GM23338 (cell line): Measurements from ENCODE around the gene TNK2. TPM values are rescaled to one million over a fixed set of nuclear protein-coding genes. Genes with fewer than 3 reads are reported as not detected.

Experiments used
- ATAC-seq: fragments of 200-7000 bp; cut with Tn5 transposase; 3 replicates; pipeline ENCODE4 v1.9.1; 2020
- DNase-seq: peaks from one replicate; pipeline ENCODE4 v3.0.0-alpha.2; 2015; ENCODE audit warnings: low spot score
- H2AFZ ChIP-seq: fragments of 200-600 bp; sonication (generic); 2 replicates; pipeline ENCODE4 v1.8.0; 2016; ENCODE audit warnings: antibody characterized with exemption, mild to moderate bottlenecking, moderate library complexity
- H3F3A ChIP-seq: fragments of 200-600 bp; sonication (generic); replicated peaks from 2 replicates; pipeline ENCODE4 v1.8.0; 2017; ENCODE audit warnings: antibody characterized with exemption, mixed run types, low read depth
- H3K27ac ChIP-seq: fragments of 200-600 bp; sonication (generic); 2 replicates; pipeline ENCODE4 v1.6.1; 2016; ENCODE audit warnings: low read depth
- H3K27me3 ChIP-seq: fragments of 200-600 bp; sonication (generic); 2 replicates; pipeline ENCODE4 v1.8.0; 2016; ENCODE audit warnings: mild to moderate bottlenecking, mixed run types, moderate library complexity; ENCODE audit not compliant: insufficient read depth
- H3K36me3 ChIP-seq: fragments of 200-600 bp; sonication (generic); 2 replicates; pipeline ENCODE4 v1.8.0; 2016; ENCODE audit warnings: mild to moderate bottlenecking; ENCODE audit not compliant: insufficient read depth
- H3K4me1 ChIP-seq: fragments of 200-600 bp; sonication (generic); 2 replicates; pipeline ENCODE4 v1.8.0; 2016; ENCODE audit warnings: mild to moderate bottlenecking, moderate library complexity; ENCODE audit not compliant: insufficient read depth
- H3K4me2 ChIP-seq: fragments of 200-600 bp; sonication (generic); 2 replicates; pipeline ENCODE4 v1.7.1; 2017; ENCODE audit warnings: mixed run types
- H3K4me3 ChIP-seq: fragments of 200-600 bp; sonication (generic); 2 replicates; pipeline ENCODE4 v1.6.1; 2016; ENCODE audit warnings: mixed run types
- H3K79me2 ChIP-seq: fragments of 200-600 bp; sonication (generic); replicated peaks from 2 replicates; pipeline ENCODE4 v1.8.0; 2017; ENCODE audit warnings: mild to moderate bottlenecking; ENCODE audit not compliant: insufficient read depth
- H3K9me2 ChIP-seq: fragments of 200-600 bp; sonication (generic); 2 replicates; pipeline ENCODE4 v1.8.0; 2017; ENCODE audit not compliant: insufficient read depth
- H4K20me1 ChIP-seq: fragments of 200-600 bp; sonication (generic); replicated peaks from 2 replicates; pipeline ENCODE4 v1.8.0; 2017; ENCODE audit warnings: mild to moderate bottlenecking; ENCODE audit not compliant: insufficient read depth
- H3K27ac Mint-ChIP-seq: 2 replicates; pipeline ENCODE4 v1.8.0; 2020; ENCODE audit warnings: inconsistent platforms, mild to moderate bottlenecking, moderate library complexity, mixed read lengths
- H3K27me3 Mint-ChIP-seq: 3 replicates; pipeline ENCODE4 v1.8.0; 2022; ENCODE audit warnings: low read depth, mild to moderate bottlenecking, moderate library complexity, mixed read lengths, inconsistent platforms; ENCODE audit not compliant: insufficient read depth, poor library complexity
- H3K36me3 Mint-ChIP-seq: 3 replicates; pipeline ENCODE4 v1.8.0; 2021; ENCODE audit warnings: low read depth, mild to moderate bottlenecking, inconsistent platforms, moderate library complexity, mixed read lengths
- H3K4me1 Mint-ChIP-seq: 3 replicates; pipeline ENCODE4 v1.8.0; 2020; ENCODE audit warnings: mild to moderate bottlenecking, inconsistent platforms, mixed read lengths
- H3K4me3 Mint-ChIP-seq: 3 replicates; pipeline ENCODE4 v1.8.0; 2021; ENCODE audit warnings: moderate library complexity, mild to moderate bottlenecking, inconsistent platforms, mixed read lengths
- H3K9me3 Mint-ChIP-seq: 3 replicates; pipeline ENCODE4 v1.8.0; 2020; ENCODE audit warnings: moderate library complexity, mild to moderate bottlenecking, inconsistent platforms, mixed read lengths
- CREB1 ChIP-seq: fragments of 250-450 bp; sonication (Bioruptor Pico); IDR thresholded peaks from 2 replicates; pipeline ENCODE4 v1.5.0; 2020; ENCODE audit warnings: low read depth, mild to moderate bottlenecking, moderate library complexity
- NANOG ChIP-seq: IDR thresholded peaks from 2 replicates; pipeline ENCODE4 v1.6.1; 2016; ENCODE audit warnings: antibody characterized with exemption, borderline replicate concordance
- POLR2AphosphoS5 ChIP-seq: IDR thresholded peaks from 2 replicates; pipeline ENCODE4 v1.6.1; 2016; ENCODE audit warnings: antibody characterized with exemption, low read depth
- ZNF114 ChIP-seq: fragments of 250-450 bp; sonication (Bioruptor Pico); IDR thresholded peaks from 2 replicates; pipeline ENCODE4 v1.5.0; 2020; ENCODE audit warnings: mild to moderate bottlenecking, moderate library complexity
- ZNF331 ChIP-seq: fragments of 250-450 bp; sonication (Bioruptor Pico); IDR thresholded peaks from 2 replicates; pipeline ENCODE4 v1.5.0; 2020; ENCODE audit warnings: low read depth, mild to moderate bottlenecking, moderate library complexity
- polyA plus RNA-seq: library from polyadenylated mRNA; unstranded; fragments of >200 nt; fragmentation: Nextera tagmentation; extraction: Ambion mirVana; gene quantifications from 2 replicates; pipeline ENCODE4 v1.2.1, GENCODE V29; 2016
- total RNA-seq: library from RNA; depleted of rRNA; stranded (reverse); fragments of >200 nt; shearing (Covaris generic); gene quantifications from 2 replicates; pipeline ENCODE4 v1.2.3, GENCODE V29; 2014
- TF ChIP-seq, protein P1 (sequence below), 2 experiments: fragments of 200-600 bp in 1 of 2; sonication (generic) in 1 of 2; conservative IDR thresholded peaks; 2 replicates each; pipeline versions ENCODE4 v1.5.1 to v1.6.1; 2016 to 2017; ENCODE audit warnings: antibody characterized with exemption in 2 of 2, low read depth in 2 of 2, mild to moderate bottlenecking in 2 of 2, moderate library complexity in 1 of 2
- TF ChIP-seq, protein P2 (sequence below): fragments of 250-450 bp; sonication (Bioruptor Pico); IDR thresholded peaks from 2 replicates; pipeline ENCODE4 v1.5.0; 2020; ENCODE audit warnings: mild to moderate bottlenecking, moderate library complexity

TNK2 gene
- total and polyA plus RNA-seq, 2 experiments from 2014 or later: 10.0 to 22.5 TPM

- H4K20me1 ChIP-seq: no peaks in the 10 kb centered on the region
- TF ChIP-seq POLR2AphosphoS5 (no peak), NANOG (no peak), ZNF331 (CRISPR knock-in tag) (no peak)
- TF ChIP-seq, protein P1, sequence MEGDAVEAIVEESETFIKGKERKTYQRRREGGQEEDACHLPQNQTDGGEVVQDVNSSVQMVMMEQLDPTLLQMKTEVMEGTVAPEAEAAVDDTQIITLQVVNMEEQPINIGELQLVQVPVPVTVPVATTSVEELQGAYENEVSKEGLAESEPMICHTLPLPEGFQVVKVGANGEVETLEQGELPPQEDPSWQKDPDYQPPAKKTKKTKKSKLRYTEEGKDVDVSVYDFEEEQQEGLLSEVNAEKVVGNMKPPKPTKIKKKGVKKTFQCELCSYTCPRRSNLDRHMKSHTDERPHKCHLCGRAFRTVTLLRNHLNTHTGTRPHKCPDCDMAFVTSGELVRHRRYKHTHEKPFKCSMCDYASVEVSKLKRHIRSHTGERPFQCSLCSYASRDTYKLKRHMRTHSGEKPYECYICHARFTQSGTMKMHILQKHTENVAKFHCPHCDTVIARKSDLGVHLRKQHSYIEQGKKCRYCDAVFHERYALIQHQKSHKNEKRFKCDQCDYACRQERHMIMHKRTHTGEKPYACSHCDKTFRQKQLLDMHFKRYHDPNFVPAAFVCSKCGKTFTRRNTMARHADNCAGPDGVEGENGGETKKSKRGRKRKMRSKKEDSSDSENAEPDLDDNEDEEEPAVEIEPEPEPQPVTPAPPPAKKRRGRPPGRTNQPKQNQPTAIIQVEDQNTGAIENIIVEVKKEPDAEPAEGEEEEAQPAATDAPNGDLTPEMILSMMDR (conservative IDR thresholded peaks at IDR 0.05; ENCODE audit: low read depth in 2 of 2): no peak
- DNase-seq: no peak
- no peaks in the 10 kb centered on the region; the same call in 2 of the 3 replicates for H3K36me3 Mint-ChIP-seq
- H3K9me3 Mint-ChIP-seq: peaks cover 5% of the 10 kb centered on the region; the same call in 2 of the 3 replicates
- H3K4me3 ChIP-seq: no peak overlapping the region
- H3K4me1 ChIP-seq: peaks cover 7% of the 10 kb centered on the region; the same call in 1 of the 2 replicates
- H3K9me2 ChIP-seq: no peaks in the 10 kb centered on the region
- peak; percentile 74 for ATAC-seq
- no peaks in the 10 kb centered on the region for H3K27me3 ChIP-seq
- no peaks in the 10 kb centered on the region for H3K79me2 ChIP-seq
- H3K27ac ChIP-seq: no peak overlapping the region
- peak overlapping the region; percentile 88 for H2AFZ ChIP-seq
- H3K4me2 ChIP-seq: no peak overlapping the region
- 0 out of 2 replicates have a peak, but pooled peaks cover 3% of the 10 kb centered on the region for H3F3A ChIP-seq
- no peaks in the 10 kb centered on the region for H3K36me3 ChIP-seq
- H3K27me3 Mint-ChIP-seq: peaks cover 11% of the 10 kb centered on the region
- no peak overlapping the region for H3K27ac Mint-ChIP-seq
- peaks cover 10% of the 10 kb centered on the region for H3K4me1 Mint-ChIP-seq
- no peak overlapping the region for H3K4me3 Mint-ChIP-seq
Observed at GRCh38 chr3:195839260-195840010, 68.9 kb downstream of the TNK2 start.

GRCh38 chr3:195838714-195839113 is 69.6 kb downstream of the TNK2 start:
- no peak for ATAC-seq
- Histone ChIP-seq H3K4me3 (no peak overlapping the region), H3K27me3 (no peaks in the 10 kb centered on the region), H3K4me1 (peaks cover 7% of the 10 kb centered on the region; the same call in 1 of the 2 replicates), H3K4me2 (no peak overlapping the region), H3F3A (0 out of 2 replicates have a peak, but pooled peaks cover 3% of the 10 kb centered on the region), H3K9me2 (no peaks in the 10 kb centered on the region), H3K79me2 (no peaks in the 10 kb centered on the region), H4K20me1 (no peaks in the 10 kb centered on the region), H3K27ac (no peak overlapping the region), H2AFZ (peak overlapping the region; percentile 88; the same call in 1 of the 2 replicates), H3K36me3 (no peaks in the 10 kb centered on the region)
- H3K27ac Mint-ChIP-seq: no peak overlapping the region
- TF ChIP-seq ZNF114 (CRISPR knock-in tag) (no peak), NANOG (no peak), CREB1 (CRISPR knock-in tag) (no peak)
- TF ChIP-seq, protein P1 (conservative IDR thresholded peaks at IDR 0.05; ENCODE audit: low read depth in 2 of 2): no peak
- TF ChIP-seq, protein P2, sequence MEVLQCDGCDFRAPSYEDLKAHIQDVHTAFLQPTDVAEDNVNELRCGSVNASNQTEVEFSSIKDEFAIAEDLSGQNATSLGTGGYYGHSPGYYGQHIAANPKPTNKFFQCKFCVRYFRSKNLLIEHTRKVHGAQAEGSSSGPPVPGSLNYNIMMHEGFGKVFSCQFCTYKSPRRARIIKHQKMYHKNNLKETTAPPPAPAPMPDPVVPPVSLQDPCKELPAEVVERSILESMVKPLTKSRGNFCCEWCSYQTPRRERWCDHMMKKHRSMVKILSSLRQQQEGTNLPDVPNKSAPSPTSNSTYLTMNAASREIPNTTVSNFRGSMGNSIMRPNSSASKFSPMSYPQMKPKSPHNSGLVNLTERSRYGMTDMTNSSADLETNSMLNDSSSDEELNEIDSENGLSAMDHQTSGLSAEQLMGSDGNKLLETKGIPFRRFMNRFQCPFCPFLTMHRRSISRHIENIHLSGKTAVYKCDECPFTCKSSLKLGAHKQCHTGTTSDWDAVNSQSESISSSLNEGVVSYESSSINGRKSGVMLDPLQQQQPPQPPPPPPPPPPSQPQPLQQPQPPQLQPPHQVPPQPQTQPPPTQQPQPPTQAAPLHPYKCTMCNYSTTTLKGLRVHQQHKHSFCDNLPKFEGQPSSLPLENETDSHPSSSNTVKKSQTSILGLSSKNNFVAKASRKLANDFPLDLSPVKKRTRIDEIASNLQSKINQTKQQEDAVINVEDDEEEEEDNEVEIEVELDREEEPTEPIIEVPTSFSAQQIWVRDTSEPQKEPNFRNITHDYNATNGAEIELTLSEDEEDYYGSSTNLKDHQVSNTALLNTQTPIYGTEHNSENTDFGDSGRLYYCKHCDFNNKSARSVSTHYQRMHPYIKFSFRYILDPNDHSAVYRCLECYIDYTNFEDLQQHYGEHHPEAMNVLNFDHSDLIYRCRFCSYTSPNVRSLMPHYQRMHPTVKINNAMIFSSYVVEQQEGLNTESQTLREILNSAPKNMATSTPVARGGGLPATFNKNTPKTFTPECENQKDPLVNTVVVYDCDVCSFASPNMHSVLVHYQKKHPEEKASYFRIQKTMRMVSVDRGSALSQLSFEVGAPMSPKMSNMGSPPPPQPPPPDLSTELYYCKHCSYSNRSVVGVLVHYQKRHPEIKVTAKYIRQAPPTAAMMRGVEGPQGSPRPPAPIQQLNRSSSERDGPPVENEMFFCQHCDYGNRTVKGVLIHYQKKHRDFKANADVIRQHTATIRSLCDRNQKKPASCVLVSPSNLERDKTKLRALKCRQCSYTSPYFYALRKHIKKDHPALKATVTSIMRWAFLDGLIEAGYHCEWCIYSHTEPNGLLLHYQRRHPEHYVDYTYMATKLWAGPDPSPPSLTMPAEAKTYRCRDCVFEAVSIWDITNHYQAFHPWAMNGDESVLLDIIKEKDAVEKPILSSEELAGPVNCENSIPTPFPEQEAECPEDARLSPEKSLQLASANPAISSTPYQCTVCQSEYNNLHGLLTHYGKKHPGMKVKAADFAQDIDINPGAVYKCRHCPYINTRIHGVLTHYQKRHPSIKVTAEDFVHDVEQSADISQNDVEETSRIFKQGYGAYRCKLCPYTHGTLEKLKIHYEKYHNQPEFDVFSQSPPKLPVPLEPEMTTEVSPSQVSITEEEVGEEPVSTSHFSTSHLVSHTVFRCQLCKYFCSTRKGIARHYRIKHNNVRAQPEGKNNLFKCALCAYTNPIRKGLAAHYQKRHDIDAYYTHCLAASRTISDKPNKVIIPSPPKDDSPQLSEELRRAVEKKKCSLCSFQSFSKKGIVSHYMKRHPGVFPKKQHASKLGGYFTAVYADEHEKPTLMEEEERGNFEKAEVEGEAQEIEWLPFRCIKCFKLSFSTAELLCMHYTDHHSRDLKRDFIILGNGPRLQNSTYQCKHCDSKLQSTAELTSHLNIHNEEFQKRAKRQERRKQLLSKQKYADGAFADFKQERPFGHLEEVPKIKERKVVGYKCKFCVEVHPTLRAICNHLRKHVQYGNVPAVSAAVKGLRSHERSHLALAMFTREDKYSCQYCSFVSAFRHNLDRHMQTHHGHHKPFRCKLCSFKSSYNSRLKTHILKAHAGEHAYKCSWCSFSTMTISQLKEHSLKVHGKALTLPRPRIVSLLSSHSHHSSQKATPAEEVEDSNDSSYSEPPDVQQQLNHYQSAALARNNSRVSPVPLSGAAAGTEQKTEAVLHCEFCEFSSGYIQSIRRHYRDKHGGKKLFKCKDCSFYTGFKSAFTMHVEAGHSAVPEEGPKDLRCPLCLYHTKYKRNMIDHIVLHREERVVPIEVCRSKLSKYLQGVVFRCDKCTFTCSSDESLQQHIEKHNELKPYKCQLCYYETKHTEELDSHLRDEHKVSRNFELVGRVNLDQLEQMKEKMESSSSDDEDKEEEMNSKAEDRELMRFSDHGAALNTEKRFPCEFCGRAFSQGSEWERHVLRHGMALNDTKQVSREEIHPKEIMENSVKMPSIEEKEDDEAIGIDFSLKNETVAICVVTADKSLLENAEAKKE: no peak
- H3K36me3 Mint-ChIP-seq: no peaks in the 10 kb centered on the region; the same call in 2 of the 3 replicates
- no peak overlapping the region for H3K4me3 Mint-ChIP-seq
- H3K27me3 Mint-ChIP-seq: peaks cover 11% of the 10 kb centered on the region
- DNase-seq: no peak
- H3K4me1 Mint-ChIP-seq: peaks cover 7% of the 10 kb centered on the region
- H3K9me3 Mint-ChIP-seq: peaks cover 5% of the 10 kb centered on the region; the same call in 2 of the 3 replicates
